Neuron (in vitro differentiated cells): ENCODE measurements around the gene ZBED2.

ENCODE experiments used
- H2AFZ ChIP-seq: one replicate; pipeline ENCODE4 v1.6.1; 2013; ENCODE audit warnings: low read depth, mild to moderate bottlenecking, inconsistent platforms, low read length, moderate library complexity
- H3K27me3 ChIP-seq: one replicate; pipeline ENCODE4 v1.6.1; 2013; ENCODE audit warnings: low read length; ENCODE audit not compliant: insufficient read depth
- H3K36me3 ChIP-seq: one replicate; pipeline ENCODE4 v1.6.1; 2013; ENCODE audit warnings: low read length; ENCODE audit not compliant: insufficient read depth
- H3K4me1 ChIP-seq: one replicate; pipeline ENCODE4 v1.6.1; 2013; ENCODE audit warnings: low read length; ENCODE audit not compliant: insufficient read depth
- H3K4me3 ChIP-seq: 2 replicates; pipeline ENCODE4 v1.5.1; 2013; ENCODE audit warnings: mild to moderate bottlenecking, low read length, moderate library complexity
- H3K9me3 ChIP-seq: one replicate; pipeline ENCODE4 v1.6.1; 2013; ENCODE audit warnings: low read length

ZBED2 gene

DNA sequence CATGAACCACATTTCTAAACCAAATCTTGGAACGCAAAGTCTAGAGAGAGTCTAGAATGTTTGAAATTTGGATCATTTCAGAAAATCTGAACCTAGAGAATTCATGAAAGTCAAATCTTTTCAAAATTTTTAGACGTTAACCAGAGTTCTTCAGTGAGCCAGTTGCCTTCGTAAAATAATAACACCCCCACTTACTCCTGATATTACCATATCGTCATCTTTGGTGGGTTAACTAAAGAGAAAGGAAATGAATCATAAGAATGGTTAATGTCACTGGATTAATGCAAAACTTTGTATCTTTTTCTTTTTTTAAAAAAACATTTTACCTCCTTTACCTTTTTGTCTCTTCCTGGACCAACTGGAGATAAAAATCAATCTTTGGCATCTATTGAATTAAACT is 1.2 kb upstream of the ZBED2 start:
- Histone ChIP-seq H3K4me3 (no peak overlapping the region), H3K9me3 (no peaks in the 10 kb centered on the region), H2AFZ (no peak overlapping the region), H3K36me3 (no peaks in the 10 kb centered on the region), H3K4me1 (no peaks in the 10 kb centered on the region), H3K27me3 (peaks cover 4% of the 10 kb centered on the region)

- Histone ChIP-seq H3K9me3 (no peaks in the 10 kb centered on the region), H3K36me3 (no peaks in the 10 kb centered on the region), H3K4me1 (no peaks in the 10 kb centered on the region), H3K27me3 (peaks cover 4% of the 10 kb centered on the region), H3K4me3 (no peak overlapping the region), H2AFZ (no peak overlapping the region)
These were observed 365 bp downstream of the ZBED2 start for GRCh38 chr3:111594781-111595180.

DNA sequence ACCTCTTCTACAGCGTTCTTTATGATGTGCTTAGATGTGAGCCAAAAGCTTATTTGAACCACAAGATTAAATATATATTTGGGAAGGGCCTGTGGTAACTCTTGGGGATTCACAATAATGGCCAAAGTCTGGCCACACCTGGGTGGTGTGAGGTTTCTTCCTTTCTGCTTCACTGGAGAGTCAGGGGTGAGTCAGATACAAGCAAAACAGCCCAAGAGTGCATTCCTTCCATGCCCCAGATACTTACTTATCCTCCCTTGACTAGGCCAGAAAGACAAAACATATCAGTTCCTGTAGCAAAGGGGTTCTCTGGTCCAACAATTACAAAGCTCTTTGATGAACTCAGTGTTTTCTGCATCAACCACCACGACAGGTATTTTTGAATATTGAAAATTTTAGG is 941 bp downstream of the ZBED2 start:
- Histone ChIP-seq H2AFZ (no peak overlapping the region), H3K4me3 (no peak overlapping the region), H3K27me3 (peaks cover 4% of the 10 kb centered on the region), H3K9me3 (no peaks in the 10 kb centered on the region), H3K36me3 (no peaks in the 10 kb centered on the region), H3K4me1 (no peaks in the 10 kb centered on the region)

GRCh38 chr3:111593666-111594065 is 1.5 kb downstream of the ZBED2 start:
- no peak overlapping the region for H3K4me3 ChIP-seq
- no peak overlapping the region for H2AFZ ChIP-seq
- H3K36me3 ChIP-seq, result no peaks in the 10 kb centered on the region
- H3K4me1 ChIP-seq, result no peaks in the 10 kb centered on the region
- H3K9me3 ChIP-seq, result no peaks in the 10 kb centered on the region
- H3K27me3 ChIP-seq, result peaks cover 4% of the 10 kb centered on the region

GRCh38 chr3:111592936-111593335 is 2.2 kb downstream of the ZBED2 start:
- Histone ChIP-seq H3K9me3 (no peaks in the 10 kb centered on the region), H2AFZ (no peak overlapping the region), H3K27me3 (peaks cover 4% of the 10 kb centered on the region), H3K4me1 (no peaks in the 10 kb centered on the region), H3K36me3 (no peaks in the 10 kb centered on the region), H3K4me3 (no peak overlapping the region)

- no peaks in the 10 kb centered on the region for H3K4me1 ChIP-seq
- no peak overlapping the region for H3K4me3 ChIP-seq
- no peaks in the 10 kb centered on the region for H3K9me3 ChIP-seq
These were observed 3.0 kb downstream of the ZBED2 start for GRCh38 chr3:111592143-111592542.

GRCh38 chr3:111591555-111591954 is 3.6 kb downstream of the ZBED2 start:
- Histone ChIP-seq H3K9me3 (no peaks in the 10 kb centered on the region), H3K4me3 (no peak overlapping the region), H3K4me1 (no peaks in the 10 kb centered on the region), H3K36me3 (no peaks in the 10 kb centered on the region), H3K27me3 (peaks cover 4% of the 10 kb centered on the region), H2AFZ (no peak overlapping the region)

More at GRCh38 chr3:111592143-111592542, 3.0 kb downstream of the ZBED2 start:
- H3K36me3 ChIP-seq, result no peaks in the 10 kb centered on the region
- H2AFZ ChIP-seq, result no peak overlapping the region
- peaks cover 4% of the 10 kb centered on the region for H3K27me3 ChIP-seq

- Histone ChIP-seq H3K27me3 (peaks cover 4% of the 10 kb centered on the region), H2AFZ (no peak overlapping the region), H3K36me3 (no peaks in the 10 kb centered on the region), H3K9me3 (no peaks in the 10 kb centered on the region), H3K4me3 (no peak overlapping the region), H3K4me1 (no peaks in the 10 kb centered on the region)
These were observed 5.0 kb downstream of the ZBED2 start for GRCh38 chr3:111590143-111590491.

- H3K9me3 ChIP-seq, result no peaks in the 10 kb centered on the region
- H3K36me3 ChIP-seq, result no peaks in the 10 kb centered on the region
- no peak overlapping the region for H3K4me3 ChIP-seq
- H2AFZ ChIP-seq, result no peak overlapping the region
- peaks cover 4% of the 10 kb centered on the region for H3K27me3 ChIP-seq
- H3K4me1 ChIP-seq, result no peaks in the 10 kb centered on the region
These were observed 5.6 kb downstream of the ZBED2 start for GRCh38 chr3:111589303-111590142.

GRCh38 chr3:111588527-111588926 is 6.6 kb downstream of the ZBED2 start:
- no peaks in the 10 kb centered on the region for H3K9me3 ChIP-seq
- peaks cover 2% of the 10 kb centered on the region for H3K27me3 ChIP-seq
- no peak overlapping the region for H2AFZ ChIP-seq
- no peak overlapping the region for H3K4me3 ChIP-seq
- H3K4me1 ChIP-seq, result no peaks in the 10 kb centered on the region
- H3K36me3 ChIP-seq, result no peaks in the 10 kb centered on the region

DNA sequence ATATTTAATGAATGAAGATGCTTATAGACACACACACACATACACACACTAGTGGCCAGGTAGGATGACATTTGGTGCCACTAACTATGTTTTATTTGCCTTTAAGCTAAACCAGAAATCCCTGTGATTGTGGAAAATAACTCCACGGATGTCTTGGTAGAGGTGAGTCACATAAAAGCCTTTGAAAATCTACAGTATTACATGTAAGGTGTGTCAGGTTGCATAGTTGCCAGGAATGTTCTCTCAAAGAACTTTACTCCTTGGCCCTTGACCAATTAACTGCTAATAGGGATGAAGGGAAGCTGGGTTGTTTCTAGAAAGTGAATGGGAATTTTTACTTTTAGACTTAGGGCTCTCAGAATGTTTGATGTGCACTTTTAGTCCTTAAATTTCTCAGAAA is 9.9 kb downstream of the ZBED2 start:
- H3K4me3 ChIP-seq, result no peak overlapping the region
- H3K36me3 ChIP-seq, result no peaks in the 10 kb centered on the region
- no peaks in the 10 kb centered on the region for H3K9me3 ChIP-seq
- no peaks in the 10 kb centered on the region for H3K27me3 ChIP-seq
- no peak overlapping the region for H2AFZ ChIP-seq
- H3K4me1 ChIP-seq, result no peaks in the 10 kb centered on the region

GRCh38 chr3:111584744-111585143 is 10.4 kb downstream of the ZBED2 start:
- Histone ChIP-seq H3K27me3 (no peaks in the 10 kb centered on the region), H3K4me1 (no peaks in the 10 kb centered on the region)

GRCh38 chr3:111582120-111582474 is 13.0 kb downstream of the ZBED2 start:
- H3K9me3 ChIP-seq, result no peaks in the 10 kb centered on the region
- H2AFZ ChIP-seq, result no peak overlapping the region
- no peaks in the 10 kb centered on the region for H3K36me3 ChIP-seq
- no peak overlapping the region for H3K4me3 ChIP-seq
- no peaks in the 10 kb centered on the region for H3K4me1 ChIP-seq
- no peaks in the 10 kb centered on the region for H3K27me3 ChIP-seq

More at GRCh38 chr3:111584744-111585143, 10.4 kb downstream of the ZBED2 start:
- Histone ChIP-seq H2AFZ (no peak overlapping the region), H3K9me3 (no peaks in the 10 kb centered on the region), H3K4me3 (no peak overlapping the region), H3K36me3 (no peaks in the 10 kb centered on the region)
